OCI-LY1 (cell line): ENCODE results near the gene SLC16A6.
"Not testable (repeated sequence)": the region's sequence is repeated elsewhere in the genome, so short reads cannot be mapped to it uniquely, and the experiment has no call there.

Source experiments
- H2AFZ ChIP-seq: fragments of 200-600 bp; sonication (generic), shearing (Covaris generic); 2 replicates; pipeline ENCODE4 v1.6.0; 2014; ENCODE audit warnings: antibody characterized with exemption, mild to moderate bottlenecking, low read length
- H3F3A ChIP-seq: fragments of 200-600 bp; sonication (generic), shearing (Covaris generic); 2 replicates; pipeline ENCODE4 v1.6.0; 2014; ENCODE audit warnings: mild to moderate bottlenecking, antibody characterized with exemption, low read length, moderate library complexity; ENCODE audit not compliant: insufficient read depth
- H3K27ac ChIP-seq: fragments of 200-600 bp; sonication (generic); 2 replicates; pipeline ENCODE4 v1.5.1; 2014; ENCODE audit warnings: low read length, mixed run types, mild to moderate bottlenecking, low read depth; ENCODE audit not compliant: poor library complexity, severe bottlenecking
- H3K27me3 ChIP-seq: fragments of 200-600 bp; sonication (generic); 2 replicates; pipeline ENCODE4 v1.6.0; 2014; ENCODE audit warnings: antibody characterized with exemption, mild to moderate bottlenecking, low read length, moderate library complexity; ENCODE audit not compliant: insufficient read depth
- H3K36me3 ChIP-seq: fragments of 200-600 bp; sonication (generic); 2 replicates; pipeline ENCODE4 v1.6.1; 2014; ENCODE audit warnings: mild to moderate bottlenecking, antibody characterized with exemption, low read length, moderate library complexity, mixed read lengths; ENCODE audit not compliant: insufficient read depth
- H3K4me1 ChIP-seq: fragments of 200-600 bp; sonication (generic); 2 replicates; pipeline ENCODE4 v1.5.1; 2014; ENCODE audit warnings: mild to moderate bottlenecking, low read length, moderate library complexity; ENCODE audit not compliant: insufficient read depth, severe bottlenecking
- H3K4me2 ChIP-seq: fragments of 200-600 bp; sonication (generic), shearing (Covaris generic); 2 replicates; pipeline ENCODE4 v1.6.1; 2014; ENCODE audit warnings: low read length
- H3K4me3 ChIP-seq: fragments of 200-600 bp; sonication (generic); 2 replicates; pipeline ENCODE4 v1.5.1; 2014; ENCODE audit warnings: low read length, low read depth, mild to moderate bottlenecking, mixed read lengths; ENCODE audit not compliant: poor library complexity, severe bottlenecking
- H3K79me2 ChIP-seq: fragments of 200-600 bp; shearing (Covaris generic); 2 replicates; pipeline ENCODE4 v1.6.1; 2016; ENCODE audit warnings: mixed run types, low read length, mixed read lengths; ENCODE audit not compliant: insufficient read depth
- H3K9ac ChIP-seq: fragments of 200-600 bp; sonication (generic), shearing (Covaris generic); 2 replicates; pipeline ENCODE4 v1.6.1; 2014; ENCODE audit warnings: mild to moderate bottlenecking, low read length, mixed read lengths
- H3K9me2 ChIP-seq: fragments of 200-600 bp; sonication (generic), shearing (Covaris generic); 2 replicates; pipeline ENCODE4 v1.6.1; 2014; ENCODE audit warnings: low read depth, mild to moderate bottlenecking, low read length, mixed read lengths
- H3K9me3 ChIP-seq: fragments of 200-600 bp; shearing (Covaris generic); 2 replicates; pipeline ENCODE4 v1.6.1; 2014; ENCODE audit warnings: low read length, mixed read lengths
- H4K20me1 ChIP-seq: fragments of 200-600 bp; sonication (generic), shearing (Covaris generic); 2 replicates; pipeline ENCODE4 v1.6.0; 2016; ENCODE audit warnings: mild to moderate bottlenecking, low read length; ENCODE audit not compliant: insufficient read depth
- CTCF ChIP-seq: fragments of 200-600 bp; sonication (generic), shearing (Covaris generic); IDR thresholded peaks from 2 replicates; pipeline ENCODE4 v1.5.1; 2017; ENCODE audit warnings: mild to moderate bottlenecking, antibody characterized with exemption, low read length, moderate library complexity, mixed read lengths
- EZH2 ChIP-seq: fragments of 200-600 bp; sonication (generic), shearing (Covaris generic); IDR thresholded peaks from 2 replicates; pipeline ENCODE4 v1.8.0; 2017; ENCODE audit warnings: borderline replicate concordance, mixed run types, mild to moderate bottlenecking, antibody characterized with exemption, low read length, moderate library complexity, mixed read lengths

SLC16A6 gene

GRCh38 chr17:68221786-68222185 lies 69.1 kb downstream of the SLC16A6 start:
- Histone ChIP-seq H3K4me1 (peaks cover 78% of the 10 kb centered on the region), H3K9me2 (no peaks in the 10 kb centered on the region), H3K9me3 (no peaks in the 10 kb centered on the region), H3K27ac (peak overlapping the region; percentile 89), H3K9ac (peak overlapping the region; percentile 60), H3K4me3 (peak overlapping the region; percentile 50), H3F3A (no peaks in the 10 kb centered on the region; the same call in 1 of the 2 replicates), H3K4me2 (peak overlapping the region; percentile 59), H4K20me1 (no peaks in the 10 kb centered on the region), H3K36me3 (peaks cover 13% of the 10 kb centered on the region; the same call in 1 of the 2 replicates), H2AFZ (no peak overlapping the region), H3K79me2 (no peaks in the 10 kb centered on the region), H3K27me3 (no peaks in the 10 kb centered on the region)
- TF ChIP-seq CTCF, result no peak
- no peak for TF ChIP-seq EZH2

GRCh38 chr17:68220786-68221185 lies 70.1 kb downstream of the SLC16A6 start:
- not testable (repeated sequence) for H3K27me3 ChIP-seq, H3K9me3 ChIP-seq, H3K79me2 ChIP-seq, H3F3A ChIP-seq, H3K9me2 ChIP-seq, H2AFZ ChIP-seq, H4K20me1 ChIP-seq
- Histone ChIP-seq H3K4me3 (peak overlapping the region; percentile 11), H3K4me2 (peak overlapping the region; percentile 59), H3K9ac (peak overlapping the region; percentile 28; the same call in 1 of the 2 replicates), H3K27ac (peak overlapping the region; percentile 89), H3K36me3 (peaks cover 17% of the 10 kb centered on the region; the same call in 1 of the 2 replicates), H3K4me1 (peaks cover 74% of the 10 kb centered on the region)

GRCh38 chr17:68220186-68220585 lies 70.7 kb downstream of the SLC16A6 start:
- H3K9me3 ChIP-seq, H4K20me1 ChIP-seq, H3K27me3 ChIP-seq, H3F3A ChIP-seq, H3K9me2 ChIP-seq, H3K79me2 ChIP-seq, H2AFZ ChIP-seq: not testable (repeated sequence)
- peaks cover 17% of the 10 kb centered on the region; the same call in 1 of the 2 replicates for H3K36me3 ChIP-seq
- peak overlapping the region; percentile 59 for H3K4me2 ChIP-seq
- peak overlapping the region; percentile 89 for H3K27ac ChIP-seq
- peak overlapping the region; percentile 11 for H3K4me3 ChIP-seq
- H3K9ac ChIP-seq, result peak overlapping the region; percentile 28; the same call in 1 of the 2 replicates
- H3K4me1 ChIP-seq, result peaks cover 72% of the 10 kb centered on the region

- not testable (repeated sequence) for H3K9me2 ChIP-seq, H3K4me3 ChIP-seq, H4K20me1 ChIP-seq, H3K27me3 ChIP-seq, H3K79me2 ChIP-seq, H3F3A ChIP-seq, H3K9ac ChIP-seq, H3K9me3 ChIP-seq, H2AFZ ChIP-seq
- H3K27ac ChIP-seq, result peak overlapping the region; percentile 89
- peaks cover 72% of the 10 kb centered on the region for H3K4me1 ChIP-seq
- H3K4me2 ChIP-seq, result peak overlapping the region; percentile 59; the same call in 1 of the 2 replicates
- H3K36me3 ChIP-seq, result peaks cover 17% of the 10 kb centered on the region; the same call in 1 of the 2 replicates
Observed at GRCh38 chr17:68219429-68219828, 71.5 kb downstream of the SLC16A6 start.
